Keratinocyte (primary cell): Measurements from ENCODE around the gene FRMPD1.

Experiments used
- EZH2 ChIP-seq: IDR thresholded peaks from one replicate; pipeline ENCODE4 v1.6.1; 2012; ENCODE audit warnings: inconsistent platforms, mild to moderate bottlenecking, low read length, moderate library complexity
- TF ChIP-seq, protein P1 (sequence below), 3 experiments: IDR thresholded peaks in 1 of 3; conservative IDR thresholded peaks in 1 of 3; optimal IDR thresholded peaks in 1 of 3; 2 replicates in 2 of 3; 3 replicates in 1 of 3; pipeline versions ENCODE3 to v1.5.1; 2011; ENCODE audit warnings: low read length in 3 of 3, mild to moderate bottlenecking in 3 of 3, moderate library complexity in 2 of 3, control low read depth in 1 of 3, inconsistent platforms in 1 of 3; ENCODE audit not compliant: insufficient read depth in 2 of 3; ENCODE audit errors: extremely low read depth in 1 of 3

GRCh38 chr9:37692622-37693221 is 42.0 kb downstream of the FRMPD1 start:
- TF ChIP-seq, protein P1, sequence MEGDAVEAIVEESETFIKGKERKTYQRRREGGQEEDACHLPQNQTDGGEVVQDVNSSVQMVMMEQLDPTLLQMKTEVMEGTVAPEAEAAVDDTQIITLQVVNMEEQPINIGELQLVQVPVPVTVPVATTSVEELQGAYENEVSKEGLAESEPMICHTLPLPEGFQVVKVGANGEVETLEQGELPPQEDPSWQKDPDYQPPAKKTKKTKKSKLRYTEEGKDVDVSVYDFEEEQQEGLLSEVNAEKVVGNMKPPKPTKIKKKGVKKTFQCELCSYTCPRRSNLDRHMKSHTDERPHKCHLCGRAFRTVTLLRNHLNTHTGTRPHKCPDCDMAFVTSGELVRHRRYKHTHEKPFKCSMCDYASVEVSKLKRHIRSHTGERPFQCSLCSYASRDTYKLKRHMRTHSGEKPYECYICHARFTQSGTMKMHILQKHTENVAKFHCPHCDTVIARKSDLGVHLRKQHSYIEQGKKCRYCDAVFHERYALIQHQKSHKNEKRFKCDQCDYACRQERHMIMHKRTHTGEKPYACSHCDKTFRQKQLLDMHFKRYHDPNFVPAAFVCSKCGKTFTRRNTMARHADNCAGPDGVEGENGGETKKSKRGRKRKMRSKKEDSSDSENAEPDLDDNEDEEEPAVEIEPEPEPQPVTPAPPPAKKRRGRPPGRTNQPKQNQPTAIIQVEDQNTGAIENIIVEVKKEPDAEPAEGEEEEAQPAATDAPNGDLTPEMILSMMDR (optimal IDR thresholded peaks at IDR 0.05 in 1 of 3, IDR thresholded peaks at IDR 0.05 in 1 of 3, conservative IDR thresholded peaks at IDR 0.05 in 1 of 3; ENCODE audit: extremely low read depth in 1 of 3, insufficient read depth in 2 of 3, low read length in 3 of 3) = no peak
- no peak for TF ChIP-seq EZH2
